Small intestine (tissue), 7 donors: ENCODE measurements around the gene ITPR1. TPM values are rescaled to one million over a fixed set of nuclear protein-coding genes. Genes with fewer than 3 reads are reported as not detected.
A peak's percentile ranks its signal among the peaks of the same experiment; 100 is the strongest.

Experiments
- DNase-seq, 2 donors: peaks; one replicate each; pipeline versions ENCODE4 v3.0.0 to v3.0.0-alpha.2; 2013
- FAIRE-seq: peaks from 2 replicates; lab custom pipeline; 2012; peaks lifted over from hg19 to GRCh38; lab: Jason Lieb, UNC
- H3K27ac ChIP-seq, 3 donors: one replicate each; pipeline ENCODE4 v1.5.1; 2013; ENCODE audit warnings: low read length in 2 of 3, mild to moderate bottlenecking in 2 of 3, control low read depth in 1 of 3, inconsistent platforms in 1 of 3, low read depth in 1 of 3, moderate library complexity in 1 of 3
- H3K27me3 ChIP-seq, 3 donors: one replicate each; pipeline ENCODE4 v1.6.1; 2013; ENCODE audit warnings: low read length in 3 of 3, inconsistent platforms in 1 of 3; ENCODE audit not compliant: control insufficient read depth in 3 of 3, insufficient read depth in 3 of 3
- H3K36me3 ChIP-seq, 3 donors: one replicate each; pipeline ENCODE4 v1.6.1; 2013; ENCODE audit warnings: low read length in 3 of 3, inconsistent platforms in 1 of 3, low read depth in 1 of 3, mild to moderate bottlenecking in 1 of 3, moderate library complexity in 1 of 3; ENCODE audit not compliant: control insufficient read depth in 3 of 3, insufficient read depth in 2 of 3
- H3K4me1 ChIP-seq, 3 donors: one replicate each; pipeline ENCODE4 v1.6.1; 2013; ENCODE audit warnings: low read length in 2 of 3, inconsistent platforms in 1 of 3, low read depth in 1 of 3, mild to moderate bottlenecking in 1 of 3, moderate library complexity in 1 of 3; ENCODE audit not compliant: control insufficient read depth in 3 of 3, insufficient read depth in 2 of 3
- H3K4me3 ChIP-seq, 3 donors: one replicate each; pipeline ENCODE4 v1.5.1; 2013; ENCODE audit warnings: low read length in 3 of 3, control low read depth in 1 of 3, inconsistent platforms in 1 of 3, low read depth in 1 of 3, mild to moderate bottlenecking in 1 of 3, moderate library complexity in 1 of 3
- H3K9me3 ChIP-seq, 2 donors: one replicate each; pipeline ENCODE4 v1.6.1; 2013; ENCODE audit warnings: low read depth in 1 of 2, low read length in 1 of 2; ENCODE audit not compliant: control insufficient read depth in 2 of 2, insufficient read depth in 1 of 2
- WGBS, 3 donors: extraction: QIAGEN DNeasy Blood & Tissue Kit; methylation state at CpG; one replicate each; pipeline ENCODE4 v1.1.7; 2013; 5-methylcytosine and 5-hydroxymethylcytosine counted together
- polyA plus RNA-seq, 4 donors: library from polyadenylated mRNA; stranded (reverse) in 3 of 4; unstranded in 1 of 4; fragments of 200-250 nt in 3 of 4; fragments of 120-200 nt in 1 of 4; gene quantifications; one replicate each; pipeline versions ENCODE4 v1.2.1 to v1.2.3, GENCODE V29; 2013
- donor health status: healthy with polysubstance abuse.
- donor health status: control.
- donor health status: control.
- donor health status: Bipolar disorder and iron deficiency.
- donor health status: healthy.

ITPR1 gene
- polyA plus RNA-seq, 4 donors: 0.89 to 13.8 (median 5.1) TPM

GRCh38 chr3:4888913-4889846 lies 396.0 kb downstream of the ITPR1 start:
- H3K27me3 ChIP-seq: no peaks in the 10 kb centered on the region
- peak overlapping the region in 1 of 3 donors; percentile 19 for H3K27ac ChIP-seq
- peak in 1 of 2 donors; percentile 67 for DNase-seq
- no peaks in the 10 kb centered on the region for H3K36me3 ChIP-seq
- H3K4me1 ChIP-seq: no peaks in the 10 kb centered on the region
- no peak for FAIRE-seq
- no peak overlapping the region for H3K4me3 ChIP-seq
- peaks cover 0 to 2% of the 10 kb centered on the region in 2 donors for H3K9me3 ChIP-seq
- WGBS, 3 donors: 64 to 90% (median 69%) methylated on average over 4 of the region's 4 CpGs

- Histone ChIP-seq H3K4me3 (no peak overlapping the region), H3K4me1 (no peaks in the 10 kb centered on the region), H3K27me3 (no peaks in the 10 kb centered on the region), H3K36me3 (no peaks in the 10 kb centered on the region), H3K9me3 (peaks cover 0 to 2% of the 10 kb centered on the region in 2 donors), H3K27ac (no peak overlapping the region)
- FAIRE-seq (no peak), DNase-seq (no peak)
- WGBS, 3 donors: 64 to 90% (median 78%) methylated on average over 3 of the region's 3 CpGs
These were observed 396.7 kb downstream of the ITPR1 start for GRCh38 chr3:4889896-4890295.

GRCh38 chr3:4894891-4895530 lies 401.9 kb downstream of the ITPR1 start:
- FAIRE-seq: no peak
- H3K4me3 ChIP-seq: no peak overlapping the region
- H3K27ac ChIP-seq: no peak overlapping the region
- H3K27me3 ChIP-seq: no peaks in the 10 kb centered on the region
- no peaks in the 10 kb centered on the region for H3K9me3 ChIP-seq
- DNase-seq: no peak
- 90 to 92% (median 91%) methylated on average over 10 of the region's 10 CpGs for WGBS, 3 donors
- H3K4me1 ChIP-seq: peaks cover 4 to 8% (median 4%) of the 10 kb centered on the region in 3 donors
- no peaks in the 10 kb centered on the region for H3K36me3 ChIP-seq

DNA sequence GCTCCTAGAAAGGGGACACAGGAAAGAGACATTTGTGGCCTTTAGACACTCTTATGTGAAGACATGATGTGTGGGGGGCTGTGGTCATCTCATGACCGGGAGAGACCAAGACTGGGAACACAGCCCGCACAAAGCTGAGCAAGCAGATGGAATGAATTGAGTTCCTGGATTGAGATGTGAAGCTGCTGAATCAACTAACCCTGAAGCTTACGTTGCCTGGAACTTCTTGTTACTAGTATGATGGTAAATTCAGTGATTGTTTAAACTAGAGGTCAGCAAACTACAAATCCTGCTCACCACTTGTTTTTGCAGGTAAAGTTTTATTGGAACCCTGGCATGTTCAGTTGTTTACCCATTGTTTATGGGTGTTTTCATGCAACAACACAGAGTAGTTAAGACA lies 402.7 kb downstream of the ITPR1 start:
- WGBS, 3 donors: 77 to 94% (median 89%) methylated on average over 3 of the region's 3 CpGs
- no peak for FAIRE-seq
- no peaks in the 10 kb centered on the region for H3K27me3 ChIP-seq
- no peak overlapping the region for H3K4me3 ChIP-seq
- no peaks in the 10 kb centered on the region for H3K36me3 ChIP-seq
- no peak for DNase-seq
- H3K4me1 ChIP-seq: peaks cover 4 to 10% (median 7%) of the 10 kb centered on the region in 3 donors
- no peaks in the 10 kb centered on the region for H3K9me3 ChIP-seq
- H3K27ac ChIP-seq: no peak overlapping the region

Other genes starting within 250 kb of the ITPR1 start
- gene SETMAR, start 190.0 kb upstream of the ITPR1 start, polyA plus RNA-seq: 10 to 100 TPM in 3 of 4 donors, 1 to 10 TPM in 1; 5.9 to 16.7 (median 12.7) TPM
- 10 to 100 TPM in 2 of 4 donors, 1 to 10 TPM in 2; 3.8 to 39.0 (median 14.4) TPM for gene SUMF1, start 26.1 kb upstream of the ITPR1 start, polyA plus RNA-seq